Activated T-cell treated with anti-CD3 and anti-CD28 coated beads, Interleukin-2, amount 50 U/mL, for 72 hours (primary cell): ENCODE results near the gene WWOX. TPM values are rescaled to one million over a fixed set of nuclear protein-coding genes. Genes with fewer than 3 reads are reported as not detected.
A peak's percentile ranks its signal among the peaks of the same experiment; 100 is the strongest.

Experiments
- ATAC-seq, 2 donors: fragments of 150-1000 bp; cut with Tn5 transposase; replicated peaks in 1 of 2; 2 replicates each; pipeline ENCODE4 v1.10.0; 2021; ENCODE audit warnings: moderate library complexity in 2 of 2, mild to moderate bottlenecking in 1 of 2
- DNase-seq, 2 donors: peaks; one replicate each; pipeline ENCODE4 v3.0.0; 2021 to 2022; ENCODE audit warnings: mixed read lengths in 1 of 2
- H3K27ac Mint-ChIP-seq: one replicate; pipeline ENCODE4 v1.8.0; 2022; ENCODE audit warnings: mild to moderate bottlenecking, moderate library complexity, mixed read lengths
- H3K27me3 Mint-ChIP-seq: one replicate; pipeline ENCODE4 v1.8.0; 2022; ENCODE audit warnings: low read depth, mixed read lengths
- H3K36me3 Mint-ChIP-seq, 2 donors: one replicate each; pipeline ENCODE4 v1.8.0; 2022; ENCODE audit warnings: mixed read lengths in 2 of 2, mild to moderate bottlenecking in 1 of 2; ENCODE audit not compliant: insufficient read depth in 2 of 2
- H3K4me1 Mint-ChIP-seq: one replicate; pipeline ENCODE4 v1.8.0; 2022; ENCODE audit warnings: low read depth, mixed read lengths
- H3K4me3 Mint-ChIP-seq, 2 donors: one replicate each; pipeline ENCODE4 v1.8.0; 2022; ENCODE audit warnings: mild to moderate bottlenecking in 2 of 2, mixed read lengths in 2 of 2, moderate library complexity in 2 of 2
- H3K9me3 Mint-ChIP-seq, 2 donors: one replicate each; pipeline ENCODE4 v1.8.0; 2022; ENCODE audit warnings: mixed read lengths in 2 of 2
- total RNA-seq, 2 donors: library from RNA; stranded (reverse); gene quantifications; one replicate each; pipeline ENCODE4 v1.2.3, GENCODE V29; 2022

Gene WWOX
- total RNA-seq, 2 donors from 2014 or later = 21.2 to 21.5 TPM

DNA sequence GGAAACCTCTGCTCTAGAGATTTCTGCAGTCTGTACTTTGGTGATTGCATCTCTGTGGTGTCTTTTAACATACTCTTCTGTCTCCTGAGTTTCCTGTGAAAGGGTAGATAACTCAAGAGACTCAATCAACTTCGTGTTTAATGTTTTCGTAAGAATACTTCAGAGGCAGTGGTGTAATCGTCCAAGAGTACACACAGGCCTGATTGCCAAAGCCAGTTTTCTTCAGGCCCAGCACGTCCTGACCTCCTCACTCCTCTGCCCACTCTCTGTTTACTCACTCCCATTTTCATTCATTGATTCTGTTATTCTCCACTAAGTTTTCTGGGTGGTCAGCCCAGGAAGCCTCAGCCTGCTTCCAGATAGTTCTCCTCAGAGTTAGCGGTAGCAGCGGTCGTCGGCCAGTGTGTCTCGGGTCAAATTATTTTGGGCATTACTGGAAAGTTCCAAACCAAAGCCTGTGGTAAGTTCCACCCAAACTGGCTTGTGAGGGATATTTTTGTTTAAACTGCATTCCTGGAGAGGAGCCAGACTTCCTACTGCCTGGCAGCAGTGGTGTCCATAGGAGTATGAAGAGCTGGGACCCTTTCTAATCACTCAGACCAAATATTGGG is 293.2 kb downstream of the WWOX start:
- Mint-ChIP-seq H3K27me3 (no peaks in the 10 kb centered on the region), H3K27ac (no peak overlapping the region), H3K4me3 (no peak overlapping the region), H3K4me1 (no peaks in the 10 kb centered on the region), H3K36me3 (no peaks in the 10 kb centered on the region), H3K9me3 (peaks cover 1 to 2% of the 10 kb centered on the region in 2 donors)
- no peak for ATAC-seq
- no peak for DNase-seq

DNA sequence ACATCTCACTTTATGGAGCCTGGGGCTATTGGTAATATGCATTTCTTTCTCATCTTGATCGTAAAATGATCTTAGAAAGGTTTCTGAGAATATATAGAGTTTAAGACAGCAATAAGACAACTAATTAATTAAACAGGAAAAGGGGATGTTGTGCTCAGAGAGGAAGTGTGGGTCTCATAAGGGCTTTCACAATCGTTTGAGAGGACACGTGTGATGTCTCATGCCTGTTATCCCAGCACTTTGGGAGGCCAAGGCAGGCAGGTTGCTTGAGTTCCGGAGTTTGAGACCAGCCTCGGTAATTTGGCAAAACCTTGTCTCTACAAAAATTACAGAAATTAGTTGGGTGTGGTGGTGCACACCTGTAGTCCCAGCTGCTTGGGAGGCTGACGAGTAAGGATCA is 295.6 kb downstream of the WWOX start:
- Mint-ChIP-seq H3K9me3 (peaks cover 1 to 2% of the 10 kb centered on the region in 2 donors), H3K4me3 (no peak overlapping the region), H3K27ac (no peak overlapping the region), H3K27me3 (no peaks in the 10 kb centered on the region), H3K4me1 (no peaks in the 10 kb centered on the region), H3K36me3 (no peaks in the 10 kb centered on the region)
- no peak for DNase-seq
- no peak for ATAC-seq

DNA sequence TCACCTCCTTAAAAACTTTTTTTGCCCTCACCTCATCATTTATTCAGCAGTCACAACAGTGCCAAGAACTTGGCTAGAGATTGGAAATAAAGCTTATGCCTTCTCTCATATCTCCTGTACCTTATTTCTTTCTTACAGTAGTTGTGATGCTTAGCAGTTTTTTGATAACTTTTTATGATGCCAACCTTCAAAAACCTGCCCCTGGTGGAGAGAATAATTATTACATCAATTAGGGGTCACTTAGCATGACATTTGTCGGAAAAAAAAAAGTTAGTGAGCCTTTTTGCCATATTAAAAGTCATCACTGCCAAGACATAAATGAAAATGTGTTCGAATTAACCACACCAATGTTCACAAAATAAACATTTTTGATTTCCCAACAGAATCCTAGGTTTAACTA is 296.6 kb downstream of the WWOX start:
- Mint-ChIP-seq H3K4me3 (no peak overlapping the region), H3K36me3 (no peaks in the 10 kb centered on the region), H3K9me3 (peaks cover 0 to under 1% of the 10 kb centered on the region in 2 donors), H3K27me3 (no peaks in the 10 kb centered on the region), H3K4me1 (no peaks in the 10 kb centered on the region), H3K27ac (no peak overlapping the region)
- ATAC-seq = no peak
- no peak for DNase-seq

GRCh38 chr16:78396673-78397072 is 297.2 kb downstream of the WWOX start:
- H3K4me3 Mint-ChIP-seq = no peak overlapping the region
- no peaks in the 10 kb centered on the region for H3K27me3 Mint-ChIP-seq
- ATAC-seq = no peak
- H3K27ac Mint-ChIP-seq = peak overlapping the region; percentile 10
- H3K9me3 Mint-ChIP-seq = no peaks in the 10 kb centered on the region
- H3K36me3 Mint-ChIP-seq = no peaks in the 10 kb centered on the region
- H3K4me1 Mint-ChIP-seq = no peaks in the 10 kb centered on the region
- DNase-seq = no peak

- no peaks in the 10 kb centered on the region for H3K4me1 Mint-ChIP-seq
- no peaks in the 10 kb centered on the region for H3K36me3 Mint-ChIP-seq
- H3K27ac Mint-ChIP-seq = no peak overlapping the region
- no peak for ATAC-seq
- H3K4me3 Mint-ChIP-seq = no peak overlapping the region
- DNase-seq = no peak
- no peaks in the 10 kb centered on the region for H3K27me3 Mint-ChIP-seq
- no peaks in the 10 kb centered on the region for H3K9me3 Mint-ChIP-seq
These were observed 299.9 kb downstream of the WWOX start for GRCh38 chr16:78399384-78399783.

GRCh38 chr16:78402833-78403232 is 303.4 kb downstream of the WWOX start:
- DNase-seq (no peak), ATAC-seq (no peak)
- no peaks in the 10 kb centered on the region for H3K4me1 Mint-ChIP-seq
- no peaks in the 10 kb centered on the region for H3K27me3 Mint-ChIP-seq
- no peak overlapping the region for H3K27ac Mint-ChIP-seq
- no peak overlapping the region for H3K4me3 Mint-ChIP-seq
- H3K36me3 Mint-ChIP-seq = no peaks in the 10 kb centered on the region
- peaks cover 0 to 1% of the 10 kb centered on the region in 2 donors for H3K9me3 Mint-ChIP-seq

GRCh38 chr16:78405040-78405439 is 305.6 kb downstream of the WWOX start:
- no peak for ATAC-seq
- H3K36me3 Mint-ChIP-seq = peaks cover 2 to 3% of the 10 kb centered on the region in 2 donors
- no peak overlapping the region for H3K4me3 Mint-ChIP-seq

DNA sequence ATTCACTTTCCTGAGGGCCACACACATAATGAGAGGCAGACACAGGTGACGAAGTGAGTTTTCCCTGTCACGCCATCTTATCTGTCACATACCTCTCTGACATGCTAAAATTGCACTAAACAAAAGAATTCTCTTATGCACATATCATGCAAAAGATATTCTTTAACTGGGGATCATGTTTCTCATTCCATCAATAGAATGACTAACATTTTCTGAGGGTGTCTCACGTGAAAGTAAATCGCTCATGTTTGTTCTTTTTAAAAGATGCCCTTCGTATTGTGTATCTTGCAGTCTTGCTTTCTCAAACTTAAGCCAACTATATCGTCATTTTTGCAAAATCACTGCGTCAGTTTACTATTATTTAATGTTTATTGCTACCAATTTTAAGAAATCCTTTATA is 306.4 kb downstream of the WWOX start:
- no peaks in the 10 kb centered on the region for H3K27me3 Mint-ChIP-seq
- peaks cover 6 to 13% of the 10 kb centered on the region in 2 donors for H3K9me3 Mint-ChIP-seq
- DNase-seq = no peak
- H3K36me3 Mint-ChIP-seq = peaks cover 2 to 3% of the 10 kb centered on the region in 2 donors
- no peak overlapping the region for H3K4me3 Mint-ChIP-seq
- ATAC-seq = no peak
- H3K4me1 Mint-ChIP-seq = no peaks in the 10 kb centered on the region
- H3K27ac Mint-ChIP-seq = no peak overlapping the region

More at GRCh38 chr16:78405040-78405439, 305.6 kb downstream of the WWOX start:
- Mint-ChIP-seq H3K4me1 (no peaks in the 10 kb centered on the region), H3K27me3 (no peaks in the 10 kb centered on the region), H3K9me3 (peaks cover 4 to 13% of the 10 kb centered on the region in 2 donors), H3K27ac (no peak overlapping the region)
- DNase-seq = no peak

- ATAC-seq = no peak
- H3K36me3 Mint-ChIP-seq = peaks cover 6 to 7% of the 10 kb centered on the region in 2 donors
- H3K9me3 Mint-ChIP-seq = peaks cover 13 to 25% of the 10 kb centered on the region in 2 donors
- DNase-seq = no peak
- H3K4me1 Mint-ChIP-seq = no peaks in the 10 kb centered on the region
- no peak overlapping the region for H3K27ac Mint-ChIP-seq
- H3K4me3 Mint-ChIP-seq = no peak overlapping the region
- H3K27me3 Mint-ChIP-seq = no peaks in the 10 kb centered on the region
These were observed 307.7 kb downstream of the WWOX start for GRCh38 chr16:78407191-78407590.

- no peaks in the 10 kb centered on the region for H3K4me1 Mint-ChIP-seq
- no peak for DNase-seq
- no peak overlapping the region for H3K27ac Mint-ChIP-seq
- peaks cover 10 to 18% of the 10 kb centered on the region in 2 donors for H3K36me3 Mint-ChIP-seq
- H3K9me3 Mint-ChIP-seq = peaks cover 26 to 28% of the 10 kb centered on the region in 2 donors
- H3K4me3 Mint-ChIP-seq = no peak overlapping the region
- no peak for ATAC-seq
- no peaks in the 10 kb centered on the region for H3K27me3 Mint-ChIP-seq
These were observed 314.2 kb downstream of the WWOX start for GRCh38 chr16:78413651-78414050.

DNA sequence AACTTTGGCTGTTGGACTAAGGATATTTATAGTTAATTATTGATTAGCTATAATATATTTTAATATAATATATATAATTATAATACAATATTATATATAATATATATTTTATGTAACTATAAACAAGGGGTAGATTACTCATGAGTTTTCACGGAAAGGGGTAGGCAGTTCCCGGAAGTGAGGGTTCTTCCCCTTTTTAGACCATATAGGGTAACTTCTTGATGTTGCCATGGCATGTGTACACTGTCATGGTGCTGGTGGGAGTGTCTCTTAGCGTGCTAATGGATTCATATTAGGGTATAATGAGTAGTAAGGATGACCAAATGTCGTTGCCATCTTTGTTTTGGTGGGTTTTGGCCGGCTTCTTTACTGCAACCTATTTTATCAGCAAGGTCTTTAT is 315.6 kb downstream of the WWOX start:
- no peaks in the 10 kb centered on the region for H3K4me1 Mint-ChIP-seq
- no peak for DNase-seq
- H3K27me3 Mint-ChIP-seq = no peaks in the 10 kb centered on the region
- peaks cover 23 to 24% of the 10 kb centered on the region in 2 donors for H3K9me3 Mint-ChIP-seq
- H3K27ac Mint-ChIP-seq = no peak overlapping the region
- no peak for ATAC-seq
- peaks cover 10 to 18% of the 10 kb centered on the region in 2 donors for H3K36me3 Mint-ChIP-seq
- H3K4me3 Mint-ChIP-seq = no peak overlapping the region

DNA sequence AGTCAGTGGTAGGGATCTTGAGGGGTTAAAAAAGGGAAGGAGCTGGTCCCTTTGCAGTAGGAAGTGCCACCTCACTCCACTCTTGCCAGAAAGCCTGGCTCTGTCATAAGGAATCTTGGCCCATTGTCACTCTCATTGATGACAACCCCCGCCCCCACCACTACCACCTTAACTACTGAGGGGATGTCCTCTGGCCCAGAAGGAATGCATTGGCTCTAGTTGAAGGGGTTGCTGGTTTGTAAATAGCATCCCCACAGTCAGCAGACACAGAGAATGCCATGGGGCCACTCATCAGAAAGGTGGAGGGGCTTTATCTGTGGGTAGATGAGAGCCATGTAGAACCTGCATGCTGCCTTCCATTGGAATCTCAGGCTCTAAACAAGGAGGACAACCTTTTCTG is 316.2 kb downstream of the WWOX start:
- Mint-ChIP-seq H3K36me3 (peaks cover 10 to 18% of the 10 kb centered on the region in 2 donors), H3K9me3 (peaks cover 22 to 24% of the 10 kb centered on the region in 2 donors), H3K27ac (no peak overlapping the region), H3K4me1 (no peaks in the 10 kb centered on the region), H3K27me3 (no peaks in the 10 kb centered on the region), H3K4me3 (no peak overlapping the region)
- ATAC-seq (no peak), DNase-seq (no peak)

GRCh38 chr16:78416400-78416799 is 316.9 kb downstream of the WWOX start:
- ATAC-seq (no peak), DNase-seq (no peak)
- peaks cover 10 to 18% of the 10 kb centered on the region in 2 donors for H3K36me3 Mint-ChIP-seq
- no peaks in the 10 kb centered on the region for H3K4me1 Mint-ChIP-seq
- H3K4me3 Mint-ChIP-seq = no peak overlapping the region
- no peaks in the 10 kb centered on the region for H3K27me3 Mint-ChIP-seq
- no peak overlapping the region for H3K27ac Mint-ChIP-seq
- peaks cover 18 to 21% of the 10 kb centered on the region in 2 donors for H3K9me3 Mint-ChIP-seq

DNA sequence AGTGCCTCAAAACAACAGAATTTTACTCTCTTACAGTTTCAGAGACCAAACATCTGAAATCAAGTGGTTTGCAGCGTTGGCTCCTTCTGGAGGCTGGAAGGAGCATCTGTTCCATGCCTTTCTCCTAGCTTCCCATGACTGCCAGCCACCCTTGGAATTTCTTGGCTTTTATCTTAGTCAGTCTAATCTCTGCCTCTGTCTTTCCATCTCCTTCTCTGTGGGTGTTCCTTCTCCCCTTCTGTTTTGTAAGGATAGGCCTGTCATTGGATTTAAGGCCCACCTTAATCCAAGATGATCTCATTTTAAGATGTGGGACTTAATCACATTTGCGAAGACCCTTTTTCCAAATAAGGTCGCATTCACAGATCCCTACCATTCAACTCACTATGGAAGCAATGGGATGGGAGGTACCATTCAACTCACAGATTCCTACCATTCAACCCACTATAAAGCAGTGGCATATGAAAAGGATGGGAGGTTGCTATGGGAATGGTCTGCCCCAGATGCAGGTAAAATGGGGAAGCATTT is 321.8 kb downstream of the WWOX start:
- ATAC-seq (no peak), DNase-seq (no peak)
- Mint-ChIP-seq H3K27me3 (no peaks in the 10 kb centered on the region), H3K4me3 (no peak overlapping the region), H3K27ac (no peak overlapping the region), H3K36me3 (no peaks in the 10 kb centered on the region), H3K4me1 (no peaks in the 10 kb centered on the region), H3K9me3 (no peaks in the 10 kb centered on the region)
